ENCODE data around the gene TSR3.

Gene TSR3

DNA sequence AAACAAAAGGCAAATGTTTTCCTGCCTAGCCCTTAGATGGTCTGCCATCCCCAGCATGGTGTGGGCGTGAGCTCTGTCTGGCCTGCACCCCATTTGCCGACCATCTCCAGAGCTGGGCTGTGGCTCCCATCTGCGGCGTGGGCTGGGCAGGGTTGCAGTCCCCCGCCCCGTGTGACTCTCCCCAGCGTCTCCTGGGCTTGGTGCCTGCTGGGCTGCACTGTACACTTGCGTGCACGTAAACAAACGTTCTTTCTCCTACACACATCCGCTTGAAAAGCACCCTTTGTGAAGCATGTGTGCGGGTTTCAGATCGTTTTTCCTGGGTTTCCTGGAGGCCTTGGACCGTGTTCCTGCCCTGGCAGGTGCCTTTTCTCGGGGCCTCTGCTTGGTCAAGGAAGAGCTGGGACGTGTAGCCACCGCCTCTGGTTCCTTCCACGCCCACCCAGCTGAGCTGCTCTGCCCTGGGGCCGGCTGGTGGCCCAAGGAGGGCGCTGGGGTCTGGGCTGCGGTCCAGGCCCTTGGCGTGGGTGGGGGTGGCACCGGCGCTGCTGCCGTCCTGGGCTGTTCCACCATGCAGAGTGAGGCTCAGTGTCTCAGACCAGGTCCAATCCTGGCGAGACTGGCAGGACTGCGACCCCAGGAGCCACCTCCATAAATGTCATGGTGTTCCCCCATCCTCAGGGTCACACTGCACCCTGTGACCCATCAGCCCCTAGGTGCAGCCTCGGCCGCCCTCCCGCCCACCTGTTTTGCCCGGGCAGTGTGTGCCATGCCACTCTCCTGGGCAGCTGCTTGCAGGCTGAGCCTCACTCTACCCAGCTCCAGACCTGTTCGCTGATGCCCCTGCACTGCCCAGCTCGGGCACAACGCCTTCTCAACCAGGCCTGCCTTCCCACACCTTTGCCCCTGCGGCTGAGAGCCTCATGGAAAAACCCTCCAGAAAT, 28.1 kb downstream of the TSR3 start:
- peak; percentile 62 for DNase-seq (ENCODE audit: low spot score)

DNA sequence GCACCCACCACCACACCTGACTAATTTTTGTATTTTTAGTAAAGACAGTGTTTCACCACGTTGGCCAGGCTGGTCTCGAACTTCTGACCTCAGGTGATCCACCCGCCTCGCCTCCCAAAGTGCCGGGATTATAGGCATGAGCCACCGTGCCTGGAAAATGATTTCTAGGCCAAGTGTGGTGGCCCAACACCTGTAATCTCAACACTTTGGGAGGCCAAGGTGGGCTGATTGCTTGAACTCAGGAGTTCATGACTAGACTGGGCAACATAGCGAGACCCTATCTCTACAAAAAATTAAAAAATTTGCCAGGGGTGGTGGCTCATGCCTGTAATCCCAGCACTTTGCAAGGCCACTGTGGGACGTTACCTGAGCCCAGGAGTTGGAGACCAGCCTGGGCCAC, 29.3 kb downstream of the TSR3 start:
- DNase-seq (ENCODE audit: low spot score), result no peak

DNA sequence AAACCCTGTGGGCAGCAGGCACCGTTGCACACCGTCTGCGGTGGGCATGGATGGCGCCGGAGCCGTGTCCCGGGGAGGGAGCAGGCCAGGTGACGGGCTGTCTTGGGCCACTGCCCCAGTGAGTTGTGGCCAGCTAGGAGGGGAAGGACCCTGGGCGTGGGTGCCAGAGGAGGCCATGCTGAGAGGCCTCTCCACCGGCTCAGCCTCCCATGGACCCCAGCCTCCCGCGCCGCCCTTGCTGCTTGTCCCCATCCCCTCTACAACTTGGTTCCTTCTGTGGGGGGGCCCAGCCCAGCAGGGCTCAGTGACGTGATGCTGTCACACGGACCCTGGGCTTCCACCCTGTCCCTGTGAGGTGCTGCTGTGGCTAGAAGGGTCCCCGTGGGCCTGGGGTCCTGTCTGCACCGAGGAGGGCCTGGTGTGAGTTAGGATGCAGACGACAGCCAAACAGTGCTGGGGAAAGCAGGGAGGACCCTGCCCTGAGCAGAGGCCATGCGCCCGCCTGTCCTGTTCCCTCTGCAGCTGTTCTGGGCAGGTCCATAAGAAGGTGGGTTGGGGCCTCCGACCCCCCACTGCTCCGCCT, 30.9 kb downstream of the TSR3 start:
- no peak for DNase-seq (ENCODE audit: low spot score)

DNA sequence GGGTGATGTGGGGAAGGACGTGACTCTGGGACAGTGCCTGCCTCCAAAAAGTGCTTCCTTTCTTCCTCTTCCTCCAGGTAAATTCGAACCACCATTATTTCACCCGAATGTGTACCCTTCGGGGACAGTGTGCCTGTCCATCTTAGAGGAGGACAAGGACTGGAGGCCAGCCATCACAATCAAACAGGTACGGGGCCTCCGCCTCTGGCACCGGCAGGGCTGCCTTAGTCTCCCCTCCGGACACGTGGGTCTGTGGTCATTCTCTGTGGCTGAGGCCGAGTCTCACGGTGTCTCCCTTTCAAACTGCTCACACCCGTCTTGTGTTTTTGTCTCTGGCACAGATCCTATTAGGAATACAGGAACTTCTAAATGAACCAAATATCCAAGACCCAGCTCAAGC, 31.6 kb downstream of the TSR3 start:
- DNase-seq (ENCODE audit: low spot score), result no peak

DNA sequence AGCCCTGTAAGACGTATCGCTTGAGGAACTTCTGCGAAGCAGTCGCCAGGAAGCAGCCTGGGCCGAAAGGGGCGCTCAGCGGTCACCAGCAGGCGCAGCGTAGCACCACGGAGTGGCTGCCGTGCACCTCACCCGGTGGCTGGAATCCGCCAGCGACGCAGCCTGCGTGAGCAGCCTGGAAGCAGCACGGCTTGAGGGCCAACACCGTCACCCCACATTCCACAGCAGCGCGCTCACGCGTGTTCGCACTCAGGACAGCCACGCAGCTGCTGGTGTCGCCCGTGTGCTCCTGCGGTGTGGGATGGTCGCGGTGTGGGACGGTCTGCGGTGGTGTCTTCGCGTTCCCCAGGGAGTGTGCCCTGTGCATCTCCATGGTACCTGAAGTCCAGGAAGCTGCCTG, 32.6 kb downstream of the TSR3 start:
- no peak for DNase-seq (ENCODE audit: low spot score)

DNA sequence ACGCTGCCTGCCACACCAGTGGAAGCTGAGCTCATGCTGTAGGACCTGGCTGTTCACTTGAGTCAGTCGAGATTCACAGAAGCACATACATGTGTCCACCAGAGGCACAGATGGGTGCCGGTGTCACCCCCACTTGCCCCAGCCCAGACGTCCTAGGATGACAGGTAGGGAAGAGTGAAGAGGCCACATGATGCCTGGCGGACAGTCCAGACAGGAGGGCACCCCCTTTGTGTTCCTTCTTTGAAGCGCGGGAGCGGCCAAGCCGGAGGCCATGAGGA, 33.5 kb downstream of the TSR3 start:
- DNase-seq (ENCODE audit: low spot score), result no peak

DNA sequence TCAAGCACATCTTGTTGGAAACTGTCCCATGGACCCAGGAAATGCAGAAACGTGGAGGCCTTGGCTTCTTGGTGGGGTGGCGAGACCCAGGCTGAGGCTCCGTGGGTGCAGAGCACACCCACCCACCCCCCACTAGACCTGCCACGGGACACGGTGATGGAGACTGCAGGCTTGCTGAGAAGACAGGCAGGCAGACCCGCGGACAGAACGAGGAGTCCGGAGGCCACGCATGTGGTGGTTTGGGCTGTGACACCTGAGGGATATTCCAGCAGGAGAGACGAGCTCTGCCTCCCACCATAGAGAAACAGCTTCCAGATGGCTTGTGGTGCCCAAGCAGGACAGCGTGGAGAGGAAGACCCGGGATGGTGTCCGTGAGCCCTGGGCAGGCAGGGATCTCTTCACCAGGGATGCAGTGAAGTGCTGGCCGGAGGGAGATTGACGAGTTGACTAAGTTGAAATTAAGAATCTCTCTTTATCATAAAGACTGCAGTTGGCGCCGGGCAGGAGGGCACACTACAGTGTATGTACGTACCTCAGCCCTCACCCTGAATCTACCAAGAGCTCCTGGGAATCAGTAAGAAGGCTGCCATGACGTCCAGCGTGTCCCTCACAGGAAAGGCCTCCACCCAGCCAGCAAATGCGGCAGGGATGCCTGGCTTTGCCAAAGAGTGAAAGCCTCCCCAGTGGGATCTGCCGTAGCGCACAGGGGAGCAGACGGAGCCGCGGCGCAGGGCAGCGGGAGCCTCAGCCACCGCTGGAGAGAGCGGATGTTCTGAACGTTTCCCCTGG, 34.0 kb downstream of the TSR3 start:
- no peak for DNase-seq (ENCODE audit: low spot score)

DNA sequence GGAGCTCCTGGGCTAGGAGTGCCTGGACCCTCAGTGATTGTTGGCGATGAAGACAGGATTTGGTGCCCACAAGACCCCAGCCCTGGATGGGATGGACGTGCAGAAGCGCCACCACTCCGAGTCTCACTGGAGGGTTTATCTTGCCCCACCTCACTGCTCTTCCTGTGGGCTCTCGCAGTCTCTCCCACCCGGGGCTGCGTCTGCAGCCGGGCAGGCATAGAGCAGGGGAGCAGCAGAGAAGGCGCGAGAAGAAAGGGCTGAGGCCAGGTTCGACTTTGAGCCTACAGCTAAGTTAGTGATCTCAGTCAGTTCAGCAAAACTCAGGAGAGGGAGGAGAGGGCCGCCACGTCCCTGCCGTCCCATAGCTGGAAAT, 35.7 kb downstream of the TSR3 start:
- no peak for DNase-seq (ENCODE audit: low spot score)

DNA sequence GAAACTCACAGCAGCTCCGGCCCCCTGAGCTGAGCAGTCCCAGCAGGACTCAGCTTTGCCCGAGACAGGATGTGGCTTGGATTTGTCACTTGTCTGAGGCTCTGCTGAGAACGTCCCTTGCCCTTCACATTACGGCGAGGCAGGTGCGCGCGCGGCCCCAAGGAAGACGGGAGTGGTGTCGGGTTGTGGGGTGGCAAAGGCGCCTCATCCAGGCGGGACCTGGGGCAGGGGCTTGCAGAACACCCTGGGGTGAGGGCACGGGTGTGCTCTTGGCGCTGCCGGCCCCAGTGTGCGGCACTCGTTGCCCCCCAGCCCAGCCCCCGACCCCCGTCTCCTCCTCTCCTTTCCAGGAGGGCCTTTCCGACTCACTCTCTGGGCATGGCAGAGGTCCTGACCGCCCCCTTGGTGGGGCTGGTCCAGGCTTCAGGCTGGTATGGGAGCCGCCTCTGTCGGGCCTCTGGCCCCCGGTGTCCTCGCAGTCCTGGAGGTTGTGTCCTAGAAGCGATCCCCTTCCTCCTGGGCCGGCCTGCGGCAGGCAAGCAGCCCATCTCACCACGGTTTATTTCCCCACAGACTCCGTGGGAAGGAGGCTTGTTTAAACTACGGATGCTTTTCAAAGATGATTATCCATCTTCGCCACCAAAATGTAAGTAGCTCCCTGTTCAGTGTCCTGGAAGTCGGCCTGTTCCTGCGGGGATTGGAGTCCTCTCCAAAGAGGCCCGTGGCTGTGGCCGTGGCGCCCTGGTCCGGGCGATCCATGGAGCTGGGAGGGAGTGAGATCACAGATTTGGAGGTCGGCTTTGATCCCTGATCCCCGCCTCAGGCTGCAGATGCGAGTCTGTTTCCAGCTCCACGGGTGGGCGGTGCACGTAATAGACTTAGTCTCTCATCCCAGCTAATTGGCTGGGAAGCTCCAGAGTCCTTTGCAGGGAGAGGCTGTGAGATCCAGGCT, 36.3 kb downstream of the TSR3 start:
- no peak for DNase-seq (ENCODE audit: low spot score)

DNA sequence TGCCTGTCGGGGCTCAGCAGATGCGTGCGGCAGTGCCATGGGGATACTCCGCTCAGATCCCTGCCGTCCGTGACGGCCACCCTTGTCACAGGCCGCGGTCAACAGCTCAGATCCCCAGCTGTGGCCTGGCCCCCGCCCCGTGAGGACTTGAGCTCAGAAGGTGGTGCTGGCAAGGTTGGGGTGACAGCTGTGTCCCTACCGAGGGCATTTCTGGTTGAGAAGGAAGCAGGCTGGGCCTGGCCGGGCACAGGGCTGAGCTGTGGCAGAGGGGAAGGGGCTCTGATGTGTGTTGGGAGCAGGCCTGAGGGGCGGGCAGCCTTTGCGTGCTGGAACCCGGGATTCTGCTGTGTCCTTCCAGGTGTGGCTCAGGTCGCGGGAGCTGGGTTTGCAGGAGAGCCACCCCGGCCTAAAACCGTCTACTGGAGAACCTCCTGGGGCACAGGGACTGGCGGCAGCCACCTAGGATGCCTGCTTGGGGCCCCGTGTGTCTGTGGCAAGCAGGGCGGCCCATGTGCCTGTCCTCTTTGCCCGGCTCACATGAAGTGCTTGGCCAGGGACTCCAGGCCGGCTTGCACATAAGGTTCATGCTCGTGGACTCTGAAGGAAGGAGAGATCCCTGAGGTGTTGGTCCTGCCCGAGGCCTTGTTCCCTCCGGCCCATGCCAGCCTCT, 37.1 kb downstream of the TSR3 start:
- no peak for DNase-seq (ENCODE audit: low spot score)

DNA sequence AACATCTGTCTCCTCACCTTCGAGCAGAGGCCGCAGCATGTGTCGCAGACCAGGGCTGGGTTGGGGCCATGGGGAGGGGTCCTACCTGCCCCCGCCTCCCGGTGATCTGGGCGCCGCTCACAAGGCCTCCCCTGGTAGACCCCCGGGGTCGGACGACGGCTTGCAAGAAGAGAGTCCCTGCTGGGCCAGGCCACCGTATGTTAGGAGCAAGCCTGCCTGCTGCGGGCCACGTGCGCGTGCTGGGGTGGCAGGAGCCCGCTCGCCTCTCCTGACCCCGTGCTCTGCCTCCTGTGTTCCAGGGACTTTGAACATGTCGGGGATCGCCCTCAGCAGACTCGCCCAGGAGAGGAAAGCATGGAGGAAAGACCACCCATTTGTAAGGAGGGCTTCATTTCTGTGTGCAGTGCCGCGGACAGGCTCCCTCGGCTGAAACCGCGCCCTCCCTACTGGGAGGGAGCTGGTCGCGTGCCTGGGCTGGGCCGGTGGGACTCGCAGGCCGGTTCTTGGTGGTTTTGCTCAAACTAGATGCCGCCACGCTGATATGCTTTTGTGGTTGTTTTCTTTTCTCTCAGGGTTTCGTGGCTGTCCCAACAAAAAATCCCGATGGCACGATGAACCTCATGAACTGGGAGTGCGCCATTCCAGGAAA, 37.8 kb downstream of the TSR3 start:
- no peak for DNase-seq (ENCODE audit: low spot score)

DNA sequence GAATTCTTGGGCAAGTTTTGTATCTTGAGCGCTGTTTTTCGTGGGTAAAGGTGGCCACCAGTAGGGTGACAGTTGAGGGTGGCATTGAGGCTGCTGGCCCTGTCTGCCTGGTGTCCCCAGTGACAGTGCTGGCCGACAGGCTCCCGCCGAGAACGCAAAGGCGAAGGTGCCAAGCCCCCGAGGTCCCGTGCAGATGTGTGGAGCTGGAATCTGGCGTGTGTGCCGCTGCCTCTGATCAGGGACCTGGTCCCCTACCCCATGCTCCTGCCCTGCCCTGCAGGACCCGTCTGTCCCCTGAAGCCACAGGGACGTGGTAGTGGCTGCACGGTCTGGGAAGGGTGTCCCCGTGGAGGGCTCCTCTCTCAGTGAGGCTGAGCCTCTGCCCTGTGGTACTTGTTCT, 38.8 kb downstream of the TSR3 start:
- DNase-seq (ENCODE audit: low spot score), result no peak

DNA sequence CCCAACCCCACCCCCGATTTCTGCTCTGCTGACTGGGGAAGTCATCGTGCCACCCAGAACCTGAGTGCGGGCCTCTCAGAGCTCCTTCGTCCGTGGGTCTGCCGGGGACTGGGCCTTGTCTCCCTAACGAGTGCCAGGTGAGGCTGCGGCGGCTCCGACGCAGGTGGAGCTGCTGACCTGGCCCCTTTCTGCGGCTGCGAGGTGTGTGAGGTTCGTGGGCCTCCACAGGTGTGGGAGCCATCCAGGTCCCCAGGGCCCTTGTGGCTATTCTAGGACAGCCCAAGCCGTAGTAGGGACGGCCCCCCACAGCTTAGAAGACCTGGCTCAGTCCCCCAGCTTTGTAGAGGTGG, 39.2 kb downstream of the TSR3 start:
- no peak for DNase-seq (ENCODE audit: low spot score)

DNA sequence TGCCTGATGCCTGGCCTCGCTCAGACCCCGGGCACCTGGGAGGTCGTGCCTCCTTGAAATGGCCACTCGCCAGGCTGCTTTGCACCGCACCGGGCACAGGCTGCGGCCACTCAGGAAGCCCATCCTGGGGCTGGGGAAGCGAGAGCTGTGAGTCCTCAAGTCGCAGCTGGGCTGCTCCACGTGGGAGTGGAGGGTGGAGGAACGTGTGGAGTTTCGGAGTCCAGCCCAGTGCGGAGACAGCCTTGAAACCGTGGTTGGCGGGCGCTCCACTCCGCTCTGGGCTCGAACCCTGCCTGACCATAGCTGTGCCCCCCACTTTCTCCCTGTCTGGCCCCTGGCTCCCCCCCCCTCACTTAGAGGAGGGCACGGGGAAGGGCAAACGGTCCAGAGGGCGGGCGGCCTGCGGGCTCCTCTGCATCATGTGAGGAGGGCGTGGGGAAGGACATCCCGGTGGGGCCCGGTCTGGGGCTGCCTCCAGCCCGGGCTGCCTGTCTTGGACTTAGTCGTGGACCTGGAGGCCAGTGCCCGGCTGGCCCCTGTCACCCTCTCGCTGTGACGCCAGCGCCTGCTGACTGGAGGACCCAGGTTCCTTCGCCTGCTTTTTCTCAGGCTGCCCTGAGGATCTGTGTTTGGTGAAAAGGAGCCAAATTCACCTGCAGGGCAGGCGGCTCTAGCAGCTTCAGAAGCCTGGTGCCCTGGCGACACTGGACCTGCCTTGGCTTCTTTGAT, 39.8 kb downstream of the TSR3 start:
- no peak for DNase-seq (ENCODE audit: low spot score)

DNA sequence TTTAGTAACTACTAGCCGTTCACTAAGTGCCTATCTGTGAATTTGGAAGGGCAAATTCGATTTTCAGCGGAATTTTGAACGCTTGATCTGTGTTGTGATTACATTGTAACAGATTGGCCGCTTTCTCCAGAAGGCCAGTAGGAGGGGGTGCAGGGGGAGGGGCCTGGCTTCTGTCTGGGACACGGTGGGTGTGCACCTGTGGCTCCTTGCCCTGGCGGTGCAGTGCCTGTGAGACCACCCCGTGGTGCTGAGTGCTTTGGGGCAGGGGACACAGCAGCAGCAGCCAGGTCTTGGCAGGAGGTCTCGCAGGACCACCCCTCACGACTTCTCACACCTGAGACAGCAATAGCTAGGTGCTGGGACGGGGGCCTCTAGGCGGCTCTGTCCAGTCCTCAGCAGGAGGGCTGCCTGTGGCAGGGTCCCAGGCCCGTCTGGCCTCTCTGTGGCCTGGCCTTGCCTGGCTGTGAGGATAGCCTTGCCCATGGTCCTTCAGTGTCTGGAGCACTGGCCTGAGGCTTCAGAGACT, 40.4 kb downstream of the TSR3 start:
- no peak for DNase-seq (ENCODE audit: low spot score)

DNA sequence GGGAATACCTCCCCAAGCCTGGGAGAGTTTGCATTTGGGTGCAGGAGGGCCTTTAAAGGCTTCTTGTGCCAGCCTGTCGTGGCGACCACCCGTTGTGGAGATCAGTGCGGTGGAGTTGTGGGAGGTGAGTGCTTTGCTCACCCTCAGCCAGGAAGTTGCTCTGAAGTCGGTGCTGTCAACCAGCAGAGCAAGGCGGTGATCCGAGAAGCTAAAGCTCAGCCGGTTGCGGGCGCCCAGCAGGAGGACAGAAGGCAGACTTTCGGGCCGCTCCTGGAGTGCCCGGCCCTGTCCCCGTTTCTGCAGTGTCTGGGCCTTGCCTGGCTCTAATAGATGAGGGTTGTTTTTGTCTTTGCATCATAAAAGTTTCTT, 40.9 kb downstream of the TSR3 start:
- DNase-seq (ENCODE audit: low spot score), result no peak

DNA sequence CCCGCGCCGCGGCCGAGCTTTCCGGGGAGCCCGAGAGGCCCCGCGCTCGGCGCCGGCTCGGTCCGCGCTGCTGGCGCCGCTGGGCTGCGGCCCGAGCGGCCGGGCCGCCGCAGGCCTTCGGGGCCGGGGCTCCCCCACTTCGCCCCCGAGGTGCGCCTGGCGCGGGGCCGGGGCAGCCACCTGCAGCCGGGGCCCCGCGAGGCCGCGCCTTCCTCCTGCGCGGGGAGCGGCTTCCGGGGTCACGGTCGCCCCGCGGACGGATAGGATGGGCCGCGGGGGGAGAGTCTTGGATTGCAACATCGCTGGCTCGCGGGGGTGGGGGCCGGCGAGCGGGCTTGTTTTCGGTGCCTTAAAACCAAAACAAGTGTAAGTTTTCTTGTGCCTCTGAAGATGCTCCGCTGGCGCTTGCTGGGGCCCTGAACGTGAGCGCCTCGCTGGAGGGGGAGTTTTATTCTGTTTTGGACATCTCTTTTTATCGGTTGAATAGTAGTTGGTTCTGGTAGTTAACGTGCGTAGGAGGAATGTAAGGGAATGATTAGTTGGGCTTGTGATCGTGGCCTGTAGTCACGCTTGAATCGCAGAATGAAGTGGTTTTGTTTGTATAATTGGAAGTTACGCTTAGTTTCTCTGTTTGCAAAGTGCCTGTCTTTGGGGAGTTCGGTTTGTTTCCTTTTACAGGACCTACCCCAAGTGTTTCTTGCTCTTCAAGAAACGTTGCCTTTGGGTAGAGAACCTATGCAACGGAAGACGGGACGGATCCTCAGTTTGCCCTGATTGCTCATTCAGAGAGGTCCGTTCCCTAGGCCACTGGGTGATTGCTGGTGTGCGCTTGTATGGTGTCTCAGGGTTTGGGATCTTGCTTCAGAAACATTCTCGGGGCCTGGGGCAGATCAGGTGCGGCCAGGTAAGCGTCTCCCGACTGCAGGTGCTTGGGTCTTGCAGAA, 41.5 kb downstream of the TSR3 start:
- no peak for DNase-seq (ENCODE audit: low spot score)

DNA sequence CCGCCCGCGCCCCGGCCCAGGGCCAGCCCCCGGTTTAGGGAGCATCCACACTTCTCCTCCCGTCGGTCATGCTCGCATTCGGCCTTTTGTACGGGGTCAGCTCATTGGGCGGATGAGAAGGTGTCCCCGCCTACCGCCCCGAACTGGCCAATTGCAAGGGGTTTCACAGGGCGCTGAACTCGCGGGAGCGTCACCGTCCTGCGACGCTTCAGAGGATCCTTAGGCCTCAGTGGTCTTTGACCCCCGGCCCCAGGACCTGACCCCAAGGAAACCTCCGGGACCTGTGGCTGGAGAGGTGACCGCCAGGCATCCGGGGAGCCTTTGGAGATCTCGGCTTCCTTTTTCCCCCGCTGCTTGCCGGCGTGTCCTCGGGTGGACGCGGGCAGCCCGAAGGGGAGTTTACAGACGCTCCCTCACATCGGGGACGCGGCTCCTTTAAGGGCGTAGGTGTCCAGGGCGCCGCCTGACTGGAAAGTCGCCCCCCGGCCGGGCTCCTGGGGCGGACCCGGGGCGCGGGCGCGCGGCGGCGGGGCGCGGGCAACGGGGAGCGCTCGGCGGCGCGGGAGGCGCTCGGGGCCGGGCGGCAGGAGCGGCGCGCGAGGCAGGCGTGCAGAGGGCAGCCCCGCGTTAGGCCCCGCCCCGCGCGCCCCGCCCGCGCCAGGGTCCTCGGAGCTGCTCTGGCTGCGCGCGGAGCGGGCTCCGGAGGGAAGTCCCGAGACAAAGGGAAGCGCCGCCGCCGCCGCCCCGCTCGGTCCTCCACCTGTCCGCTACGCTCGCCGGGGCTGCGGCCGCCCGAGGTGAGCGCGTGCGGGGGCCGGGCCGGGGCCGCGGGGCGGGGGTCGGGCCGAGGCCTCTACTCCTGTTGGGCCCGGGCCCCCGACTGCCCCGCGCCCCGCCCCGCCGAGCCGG, 42.4 kb downstream of the TSR3 start, which contains the start of gene UBE2I:
Gene UBE2I, plus strand, starts transcription at position 660 of the 909 bp plus-strand sequence. CDS start 4,395 bp downstream, outside the sequence.
- peak; percentile 93 for DNase-seq (ENCODE audit: low spot score)
